Right atrium auricular region (tissue), 2 donors: ENCODE measurements around the gene ZDHHC8. TPM values are rescaled to one million over a fixed set of nuclear protein-coding genes. Genes with fewer than 3 reads are reported as not detected.

Experiments
- DNase-seq: peaks from one replicate; pipeline ENCODE4 v3.0.0-alpha.2; 2019; ENCODE audit warnings: low spot score
- H3K27ac ChIP-seq, 2 donors: fragments of 200-600 bp; sonication (generic); 1 replicate in 1 of 2; 2 replicates in 1 of 2; pipeline ENCODE4 v1.5.1; 2016 to 2019
- H3K27me3 ChIP-seq, 2 donors: fragments of 200-600 bp; sonication (generic); one replicate each; pipeline versions ENCODE4 v1.5.1 to v1.6.0; 2017 to 2019
- H3K36me3 ChIP-seq: fragments of 200-600 bp; sonication (generic); one replicate; pipeline ENCODE4 v1.5.1; 2016
- H3K4me1 ChIP-seq, 2 donors: fragments of 200-600 bp; sonication (generic); one replicate each; pipeline versions ENCODE4 v1.5.1 to v1.6.0; 2017 to 2019
- H3K4me3 ChIP-seq, 2 donors: fragments of 200-600 bp; sonication (generic); 1 replicate in 1 of 2; 2 replicates in 1 of 2; pipeline ENCODE4 v1.5.1; 2017 to 2019; ENCODE audit warnings: mild to moderate bottlenecking in 1 of 2, moderate library complexity in 1 of 2
- H3K9me3 ChIP-seq, 2 donors: fragments of 200-600 bp; sonication (generic); one replicate each; pipeline ENCODE4 v1.5.1; 2019
- total RNA-seq, 2 donors: library from RNA; depleted of rRNA; stranded (reverse); fragments of >200 nt; gene quantifications; one replicate each; pipeline ENCODE4 v1.1.0, GENCODE V29; 2016
- TF ChIP-seq, protein P1 (sequence below), 2 donors: fragments of 200-600 bp; sonication (generic); IDR thresholded peaks; one replicate each; pipeline ENCODE4 v1.5.1; 2019; ENCODE audit warnings: antibody characterized with exemption in 2 of 2

The ZDHHC8 gene
- total RNA-seq, 2 donors from 2014 or later: 13.5 to 16.6 TPM

DNA sequence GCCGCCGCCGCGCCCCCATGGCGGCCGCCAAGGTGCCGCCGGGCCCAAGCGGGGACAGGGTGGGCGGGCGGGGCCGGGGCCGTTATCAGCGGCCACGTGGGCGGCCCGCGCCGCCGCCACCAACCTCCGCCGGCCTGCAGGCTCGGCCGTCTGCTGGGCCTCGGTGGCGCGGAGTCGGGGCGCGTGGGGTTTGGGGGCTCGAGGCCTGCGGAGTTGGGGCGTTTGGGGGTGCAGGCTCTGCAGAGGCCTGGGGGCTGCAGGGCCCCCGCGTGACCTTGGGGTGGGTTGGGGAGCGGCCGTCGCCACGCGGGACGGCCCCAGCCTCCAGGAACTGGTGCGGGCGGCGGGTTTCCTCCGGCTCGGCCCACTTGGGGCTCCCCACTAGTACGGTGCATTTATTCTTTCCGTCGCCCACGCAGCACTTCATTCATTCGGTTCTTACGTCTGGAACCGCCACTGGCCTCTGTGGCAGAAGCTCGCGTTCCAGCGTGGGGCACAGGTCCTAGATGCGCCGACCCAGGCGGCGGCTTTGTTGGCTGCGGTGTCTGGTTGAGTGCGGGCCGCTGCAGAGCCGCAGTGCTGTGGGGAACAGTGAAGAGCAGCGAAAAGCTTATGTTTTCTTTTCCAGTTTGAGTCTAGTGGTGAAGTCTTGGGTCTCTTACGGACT is 13.8 kb upstream of the ZDHHC8 start:
- peak overlapping the region; percentile 88 to 93 for H3K27ac ChIP-seq
- TF ChIP-seq, protein P1, sequence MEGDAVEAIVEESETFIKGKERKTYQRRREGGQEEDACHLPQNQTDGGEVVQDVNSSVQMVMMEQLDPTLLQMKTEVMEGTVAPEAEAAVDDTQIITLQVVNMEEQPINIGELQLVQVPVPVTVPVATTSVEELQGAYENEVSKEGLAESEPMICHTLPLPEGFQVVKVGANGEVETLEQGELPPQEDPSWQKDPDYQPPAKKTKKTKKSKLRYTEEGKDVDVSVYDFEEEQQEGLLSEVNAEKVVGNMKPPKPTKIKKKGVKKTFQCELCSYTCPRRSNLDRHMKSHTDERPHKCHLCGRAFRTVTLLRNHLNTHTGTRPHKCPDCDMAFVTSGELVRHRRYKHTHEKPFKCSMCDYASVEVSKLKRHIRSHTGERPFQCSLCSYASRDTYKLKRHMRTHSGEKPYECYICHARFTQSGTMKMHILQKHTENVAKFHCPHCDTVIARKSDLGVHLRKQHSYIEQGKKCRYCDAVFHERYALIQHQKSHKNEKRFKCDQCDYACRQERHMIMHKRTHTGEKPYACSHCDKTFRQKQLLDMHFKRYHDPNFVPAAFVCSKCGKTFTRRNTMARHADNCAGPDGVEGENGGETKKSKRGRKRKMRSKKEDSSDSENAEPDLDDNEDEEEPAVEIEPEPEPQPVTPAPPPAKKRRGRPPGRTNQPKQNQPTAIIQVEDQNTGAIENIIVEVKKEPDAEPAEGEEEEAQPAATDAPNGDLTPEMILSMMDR (IDR thresholded peaks at IDR 0.05): no peak
- no peak for DNase-seq
- peaks cover 48% of the 10 kb centered on the region for H3K36me3 ChIP-seq
- H3K4me1 ChIP-seq: peaks cover 0 to 49% of the 10 kb centered on the region in 2 donors
- H3K27me3 ChIP-seq: no peaks in the 10 kb centered on the region
- H3K9me3 ChIP-seq: no peaks in the 10 kb centered on the region
- peak overlapping the region; percentile 91 for H3K4me3 ChIP-seq

DNA sequence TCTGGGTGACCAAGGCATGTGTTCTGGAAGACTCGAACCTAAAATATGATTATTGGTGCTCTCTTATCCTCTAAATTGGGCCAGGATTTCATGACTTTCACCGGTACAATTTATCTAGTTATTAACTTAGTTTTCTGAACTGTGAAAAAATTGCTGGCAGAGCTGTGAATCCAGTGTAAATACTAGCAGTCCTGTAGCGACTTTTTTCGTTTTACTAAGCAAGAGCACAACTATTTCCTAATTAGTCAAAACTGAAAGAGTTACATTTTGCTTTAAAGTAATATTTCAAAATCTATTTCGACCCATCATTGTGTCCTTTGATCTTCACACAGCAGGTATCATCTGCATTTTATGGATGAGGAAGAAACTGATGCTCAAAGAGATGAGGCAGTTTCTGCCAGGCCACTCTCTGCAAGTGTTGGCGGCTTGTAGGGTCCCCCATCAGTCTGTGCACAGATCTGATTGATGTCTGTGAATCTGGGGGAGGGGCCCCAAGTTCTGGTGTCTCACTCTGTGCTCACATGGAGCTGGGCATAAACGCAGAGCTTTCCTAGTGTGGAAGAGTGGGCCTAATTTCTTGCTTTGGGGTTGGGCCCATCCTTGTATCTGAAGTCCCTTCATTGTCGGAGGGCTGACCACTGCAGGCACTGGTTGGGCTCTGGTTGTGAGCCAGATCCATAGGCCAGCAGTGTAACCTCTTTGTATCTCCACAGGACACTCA is 13.1 kb upstream of the ZDHHC8 start:
- Histone ChIP-seq H3K27me3 (no peaks in the 10 kb centered on the region), H3K4me3 (peak overlapping the region; percentile 91), H3K27ac (peak overlapping the region; percentile 88 to 93), H3K9me3 (no peaks in the 10 kb centered on the region), H3K4me1 (peaks cover 0 to 49% of the 10 kb centered on the region in 2 donors), H3K36me3 (peaks cover 41% of the 10 kb centered on the region)
- TF ChIP-seq, protein P1 (IDR thresholded peaks at IDR 0.05): no peak
- no peak for DNase-seq

DNA sequence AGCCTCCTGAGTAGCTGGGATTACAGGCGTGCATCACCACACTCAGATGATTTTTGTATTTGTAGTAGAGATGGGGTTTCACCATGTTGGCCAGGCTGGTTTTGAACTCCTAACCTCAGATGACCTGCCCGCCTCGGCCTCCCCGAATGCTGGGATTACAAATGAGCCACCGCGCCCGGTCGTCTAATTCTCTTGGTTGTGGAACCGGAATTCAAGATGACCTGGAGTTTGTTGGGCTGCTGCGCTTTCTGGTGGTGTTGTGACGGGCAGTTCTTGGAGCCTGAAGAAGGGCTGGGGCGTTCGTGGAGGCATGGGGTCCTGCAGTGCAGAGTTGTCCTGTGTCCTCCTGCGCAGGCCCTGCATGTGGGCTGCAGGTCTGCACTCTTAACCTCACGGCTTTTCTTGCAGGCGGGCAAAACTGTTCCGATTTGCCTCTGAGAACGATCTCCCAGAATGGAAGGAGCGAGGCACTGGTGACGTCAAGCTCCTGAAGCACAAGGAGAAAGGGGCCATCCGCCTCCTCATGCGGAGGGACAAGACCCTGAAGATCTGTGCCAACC is 9.7 kb upstream of the ZDHHC8 start:
- DNase-seq: no peak
- H3K4me3 ChIP-seq: no peak overlapping the region
- no peaks in the 10 kb centered on the region for H3K9me3 ChIP-seq
- peaks cover 38% of the 10 kb centered on the region for H3K36me3 ChIP-seq
- H3K27me3 ChIP-seq: no peaks in the 10 kb centered on the region
- H3K27ac ChIP-seq: no peak overlapping the region
- H3K4me1 ChIP-seq: peaks cover 0 to 31% of the 10 kb centered on the region in 2 donors
- TF ChIP-seq, protein P1 (IDR thresholded peaks at IDR 0.05): no peak

DNA sequence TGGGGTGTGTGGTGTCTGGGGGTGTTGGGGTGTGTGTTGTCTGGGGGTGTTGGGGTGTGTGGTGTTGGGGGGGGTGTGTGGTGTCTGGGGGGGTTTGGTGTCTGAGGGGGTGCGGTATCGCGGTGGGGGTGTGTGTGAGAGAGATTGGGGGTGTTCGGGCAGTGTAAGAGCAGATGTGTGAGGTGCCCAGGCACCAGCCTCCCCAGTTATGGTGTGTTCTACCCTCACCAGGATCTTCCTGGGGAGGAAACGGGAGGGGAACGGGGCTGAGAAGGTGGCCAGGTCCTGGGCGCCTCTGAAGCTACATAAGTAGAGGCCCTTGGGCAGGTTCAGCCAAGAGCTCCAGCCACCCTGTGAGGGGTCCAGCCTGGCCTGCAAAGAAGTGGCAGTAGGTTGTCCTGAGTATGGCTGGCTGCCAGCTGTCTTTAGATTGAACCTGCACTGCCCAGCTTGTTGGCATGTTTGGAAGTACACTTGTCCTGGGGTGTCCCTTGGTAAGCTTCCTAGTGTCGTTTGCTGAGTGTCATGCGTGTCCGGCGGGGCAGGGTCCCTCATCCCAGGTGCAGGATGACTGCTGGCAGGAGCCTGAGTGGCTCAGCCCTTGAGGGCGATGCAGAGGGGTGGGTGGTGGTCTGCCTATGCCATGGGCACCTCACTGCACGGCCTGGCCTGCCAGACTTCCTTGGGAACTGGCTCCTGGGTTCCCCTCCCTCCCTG is 8.1 kb upstream of the ZDHHC8 start:
- no peaks in the 10 kb centered on the region for H3K27me3 ChIP-seq
- H3K4me1 ChIP-seq: peaks cover 0 to 22% of the 10 kb centered on the region in 2 donors
- TF ChIP-seq, protein P1 (IDR thresholded peaks at IDR 0.05): no peak
- no peak for DNase-seq
- no peaks in the 10 kb centered on the region for H3K9me3 ChIP-seq
- no peak overlapping the region for H3K27ac ChIP-seq
- no peak overlapping the region for H3K4me3 ChIP-seq
- H3K36me3 ChIP-seq: peaks cover 45% of the 10 kb centered on the region

DNA sequence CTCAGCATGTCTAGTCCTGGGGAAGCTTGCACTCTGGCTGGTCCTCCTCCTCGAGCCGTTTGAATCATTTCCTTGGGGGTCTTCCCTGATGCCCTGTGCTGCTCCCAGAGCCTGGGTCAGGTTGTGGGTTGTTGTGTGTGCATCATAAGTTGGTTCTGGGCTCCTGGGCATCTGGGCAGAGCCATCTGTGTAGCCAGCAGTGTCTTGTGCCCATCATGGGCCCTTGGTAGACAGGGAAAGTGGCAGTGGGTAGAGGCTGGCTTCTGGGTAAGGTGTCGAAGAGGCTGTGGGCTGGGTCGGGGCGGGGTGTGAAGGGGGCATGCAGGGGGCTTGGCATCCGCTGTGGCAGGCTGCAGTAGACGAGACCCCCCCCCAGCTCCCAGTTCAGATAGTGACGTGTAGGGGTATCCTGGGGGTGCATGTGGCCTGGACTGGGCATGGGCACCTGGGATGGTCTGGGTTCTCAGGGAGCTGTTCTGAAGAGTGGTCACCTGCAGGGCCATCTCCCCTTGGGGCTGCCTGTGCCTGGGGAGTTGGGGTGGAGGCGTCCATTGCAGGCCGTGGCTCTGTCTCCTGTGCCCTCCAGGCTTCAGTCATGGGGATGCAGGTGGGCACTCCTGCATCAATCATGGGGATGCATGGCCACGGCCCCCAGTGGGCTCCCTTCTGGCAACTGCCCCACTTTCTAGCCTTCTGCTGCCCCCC is 7.4 kb upstream of the ZDHHC8 start:
- Histone ChIP-seq H3K27ac (no peak overlapping the region), H3K9me3 (no peaks in the 10 kb centered on the region), H3K4me3 (no peak overlapping the region), H3K36me3 (peaks cover 41% of the 10 kb centered on the region), H3K27me3 (no peaks in the 10 kb centered on the region), H3K4me1 (peaks cover 0 to 15% of the 10 kb centered on the region in 2 donors)
- TF ChIP-seq, protein P1 (IDR thresholded peaks at IDR 0.05): no peak
- no peak for DNase-seq
